SU-DHL-6 (cell line): ENCODE results near the gene LTA4H.

Source experiments
- H2AFZ ChIP-seq: fragments of 200-600 bp; sonication (generic); 2 replicates; pipeline ENCODE4 v1.6.1; 2014; ENCODE audit warnings: low read depth, mild to moderate bottlenecking, moderate library complexity, mixed read lengths, antibody characterized with exemption, low read length; ENCODE audit not compliant: severe bottlenecking
- H3F3A ChIP-seq: fragments of 200-600 bp; shearing (Covaris generic); 2 replicates; pipeline ENCODE4 v1.6.0; 2016; ENCODE audit warnings: antibody characterized with exemption, mild to moderate bottlenecking; ENCODE audit not compliant: insufficient read depth
- H3K27ac ChIP-seq: fragments of 200-600 bp; sonication (generic); 2 replicates; pipeline ENCODE4 v1.5.1; 2016; ENCODE audit warnings: low read depth, mild to moderate bottlenecking, low read length, moderate library complexity, mixed read lengths
- H3K27me3 ChIP-seq: fragments of 200-600 bp; sonication (generic), shearing (Covaris generic); 2 replicates; pipeline ENCODE4 v1.6.0; 2014; ENCODE audit warnings: mild to moderate bottlenecking, low read length
- H3K36me3 ChIP-seq: fragments of 200-600 bp; sonication (generic); 2 replicates; pipeline ENCODE4 v1.6.1; 2014; ENCODE audit warnings: mild to moderate bottlenecking, low read length, mixed read lengths
- H3K4me2 ChIP-seq: fragments of 300-600, 200-600 bp; shearing (Covaris generic), sonication (generic); 2 replicates; pipeline ENCODE4 v1.6.0; 2014; ENCODE audit warnings: low read length, low read depth, mild to moderate bottlenecking; ENCODE audit not compliant: poor library complexity, severe bottlenecking
- H3K4me3 ChIP-seq: fragments of 200-600 bp; sonication (generic); 2 replicates; pipeline ENCODE4 v1.5.1; 2014; ENCODE audit warnings: antibody characterized with exemption, low read length, mild to moderate bottlenecking, mixed read lengths; ENCODE audit not compliant: insufficient read depth, poor library complexity, severe bottlenecking
- H3K79me2 ChIP-seq: fragments of 200-600 bp; sonication (generic); 2 replicates; pipeline ENCODE4 v1.6.1; 2014; ENCODE audit warnings: mild to moderate bottlenecking, low read length, moderate library complexity; ENCODE audit not compliant: insufficient read depth
- H3K9ac ChIP-seq: fragments of 200-600 bp; sonication (generic); 2 replicates; pipeline ENCODE4 v1.7.0; 2014; ENCODE audit warnings: mild to moderate bottlenecking, low read length
- H3K9me2 ChIP-seq: fragments of 200-600 bp; sonication (generic); replicated peaks from 2 replicates; pipeline ENCODE4 v1.6.1; 2014; ENCODE audit warnings: low read length; ENCODE audit not compliant: insufficient read depth
- H3K9me3 ChIP-seq: fragments of 200-600 bp; sonication (generic); 2 replicates; pipeline ENCODE4 v1.6.1; 2014; ENCODE audit warnings: low read length, mixed read lengths; ENCODE audit not compliant: insufficient read depth
- H4K20me1 ChIP-seq: fragments of 200-600 bp; sonication (generic); 2 replicates; pipeline ENCODE4 v1.6.1; 2014; ENCODE audit warnings: low read depth, mild to moderate bottlenecking, antibody characterized with exemption, low read length, moderate library complexity, mixed read lengths
- CTCF ChIP-seq: fragments of 200-600 bp; sonication (generic); IDR thresholded peaks from one replicate; pipeline ENCODE4 v1.5.1; 2017; ENCODE audit warnings: antibody characterized with exemption, mild to moderate bottlenecking, low read length, moderate library complexity; ENCODE audit not compliant: insufficient read depth, poor library complexity, severe bottlenecking
- EZH2phosphoT487 ChIP-seq: fragments of 200-600 bp; sonication (generic), shearing (Covaris generic); conservative IDR thresholded peaks from 2 replicates; pipeline ENCODE4 v1.6.1; 2018; ENCODE audit warnings: mild to moderate bottlenecking, antibody characterized with exemption, low read length, moderate library complexity, mixed read lengths

Gene LTA4H

GRCh38 chr12:95990136-95990535 is 45.3 kb downstream of the LTA4H start:
- Histone ChIP-seq H3K9me2 (no peaks in the 10 kb centered on the region), H3F3A (no peaks in the 10 kb centered on the region), H3K9ac (no peak overlapping the region), H3K4me2 (no peak overlapping the region), H3K9me3 (no peaks in the 10 kb centered on the region), H2AFZ (no peak overlapping the region), H3K4me3 (no peak overlapping the region), H4K20me1 (no peaks in the 10 kb centered on the region), H3K27ac (no peak overlapping the region), H3K36me3 (no peaks in the 10 kb centered on the region), H3K27me3 (no peaks in the 10 kb centered on the region), H3K79me2 (no peaks in the 10 kb centered on the region)
- TF ChIP-seq EZH2phosphoT487 (no peak), CTCF (no peak)

GRCh38 chr12:95989504-95990123 is 45.8 kb downstream of the LTA4H start:
- TF ChIP-seq CTCF: no peak
- Histone ChIP-seq H3K27ac (no peak overlapping the region), H3K79me2 (no peaks in the 10 kb centered on the region), H3K9ac (no peak overlapping the region), H3K27me3 (no peaks in the 10 kb centered on the region), H3K4me2 (no peak overlapping the region), H2AFZ (no peak overlapping the region), H3F3A (no peaks in the 10 kb centered on the region), H3K36me3 (no peaks in the 10 kb centered on the region), H3K9me2 (no peaks in the 10 kb centered on the region), H3K9me3 (no peaks in the 10 kb centered on the region), H3K4me3 (no peak overlapping the region), H4K20me1 (no peaks in the 10 kb centered on the region)

GRCh38 chr12:95988506-95989275 is 46.7 kb downstream of the LTA4H start:
- Histone ChIP-seq H3K27ac (no peak overlapping the region), H3F3A (no peaks in the 10 kb centered on the region), H3K9me2 (no peaks in the 10 kb centered on the region), H2AFZ (no peak overlapping the region), H3K79me2 (no peaks in the 10 kb centered on the region), H3K9me3 (no peaks in the 10 kb centered on the region), H3K4me2 (no peak overlapping the region), H3K4me3 (no peak overlapping the region), H4K20me1 (no peaks in the 10 kb centered on the region), H3K27me3 (no peaks in the 10 kb centered on the region), H3K9ac (no peak overlapping the region), H3K36me3 (no peaks in the 10 kb centered on the region)
- no peak for TF ChIP-seq CTCF
